Loucy (cell line): ENCODE results near the gene JSRP1.

Experiments
- CTCF ChIP-seq: fragments of 200-600 bp; sonication (generic); conservative IDR thresholded peaks from 2 replicates; pipeline ENCODE4 v1.5.1; 2014; ENCODE audit warnings: mild to moderate bottlenecking, antibody characterized with exemption, low read length
- EZH2phosphoT487 ChIP-seq: fragments of 200-600 bp; IDR thresholded peaks from 2 replicates; pipeline ENCODE4 v1.6.1; 2018; ENCODE audit warnings: antibody characterized with exemption, mild to moderate bottlenecking, moderate library complexity, borderline replicate concordance

GRCh38 chr19:2244486-2244885 is 11.7 kb downstream of the JSRP1 start:
- no peak for TF ChIP-seq CTCF
- no peak for TF ChIP-seq EZH2phosphoT487
